RWPE2 (cell line): ENCODE data around the gene RIN2.

Source experiments
- ATAC-seq: fragments of 200-7000 bp; cut with Tn5 transposase; 3 replicates; pipeline ENCODE4 v1.9.1; 2021; ENCODE audit warnings: low read depth
- DNase-seq: peaks from one replicate; pipeline ENCODE4 v3.0.0-alpha.2; 2020; ENCODE audit warnings: low spot score
- H3K27ac ChIP-seq: fragments of 450-650 bp; 2 replicates; pipeline ENCODE4 v1.5.1; 2017; ENCODE audit warnings: mild to moderate bottlenecking; ENCODE audit not compliant: poor library complexity, severe bottlenecking
- H3K27me3 ChIP-seq: fragments of 250-450 bp; sonication (Bioruptor Pico); 2 replicates; pipeline ENCODE4 v1.5.1; 2021; ENCODE audit warnings: mild to moderate bottlenecking, moderate library complexity; ENCODE audit not compliant: insufficient read depth, poor library complexity, severe bottlenecking
- H3K36me3 ChIP-seq: fragments of 250-450 bp; sonication (Bioruptor Pico); 2 replicates; pipeline ENCODE4 v1.5.1; 2020; ENCODE audit warnings: low read depth, mild to moderate bottlenecking, moderate library complexity
- H3K4me1 ChIP-seq: fragments of 250-450 bp; sonication (Bioruptor Pico); 2 replicates; pipeline ENCODE4 v1.5.1; 2021; ENCODE audit warnings: mild to moderate bottlenecking, moderate library complexity; ENCODE audit not compliant: insufficient read depth, poor library complexity, severe bottlenecking
- H3K4me3 ChIP-seq: fragments of 250-450 bp; sonication (Bioruptor Pico); 2 replicates; pipeline ENCODE4 v1.5.1; 2021; ENCODE audit warnings: mild to moderate bottlenecking, moderate library complexity; ENCODE audit not compliant: severe bottlenecking
- H3K9me3 ChIP-seq: fragments of 250-450 bp; sonication (Bioruptor Pico); 2 replicates; pipeline ENCODE4 v1.5.1; 2021; ENCODE audit warnings: mild to moderate bottlenecking, moderate library complexity; ENCODE audit not compliant: severe bottlenecking
- TF ChIP-seq, protein P1 (sequence below): fragments of 450-650 bp; IDR thresholded peaks from one replicate; pipeline ENCODE4 v1.5.1; 2017; ENCODE audit warnings: mild to moderate bottlenecking, moderate library complexity; ENCODE audit not compliant: poor library complexity, severe bottlenecking

Gene RIN2

DNA sequence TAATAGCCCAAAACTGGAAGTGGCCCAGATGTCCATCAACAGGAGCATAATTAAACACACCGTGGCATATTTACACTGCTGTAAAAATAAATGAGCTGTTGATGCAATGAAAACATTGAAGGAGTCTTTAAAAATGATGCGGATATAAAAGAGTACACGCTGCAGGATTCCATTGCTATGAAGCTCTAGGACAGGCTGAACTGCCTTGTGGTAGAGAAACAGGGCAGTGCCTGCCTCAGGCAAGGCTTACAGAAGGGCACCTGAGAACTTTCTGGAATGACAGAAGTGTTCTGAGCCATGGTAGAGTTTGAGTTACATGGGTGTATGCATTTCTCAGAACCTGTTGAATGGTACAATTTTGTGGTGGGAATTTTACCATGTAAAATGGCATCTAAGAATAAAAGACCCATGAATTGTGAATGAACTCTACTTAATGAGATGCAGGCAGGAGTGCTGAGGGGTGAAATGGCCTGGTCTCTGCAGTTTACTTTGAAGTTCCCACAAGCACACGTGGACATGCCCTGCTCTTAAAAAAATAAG is 45.3 kb upstream of the RIN2 start:
- TF ChIP-seq, protein P1, sequence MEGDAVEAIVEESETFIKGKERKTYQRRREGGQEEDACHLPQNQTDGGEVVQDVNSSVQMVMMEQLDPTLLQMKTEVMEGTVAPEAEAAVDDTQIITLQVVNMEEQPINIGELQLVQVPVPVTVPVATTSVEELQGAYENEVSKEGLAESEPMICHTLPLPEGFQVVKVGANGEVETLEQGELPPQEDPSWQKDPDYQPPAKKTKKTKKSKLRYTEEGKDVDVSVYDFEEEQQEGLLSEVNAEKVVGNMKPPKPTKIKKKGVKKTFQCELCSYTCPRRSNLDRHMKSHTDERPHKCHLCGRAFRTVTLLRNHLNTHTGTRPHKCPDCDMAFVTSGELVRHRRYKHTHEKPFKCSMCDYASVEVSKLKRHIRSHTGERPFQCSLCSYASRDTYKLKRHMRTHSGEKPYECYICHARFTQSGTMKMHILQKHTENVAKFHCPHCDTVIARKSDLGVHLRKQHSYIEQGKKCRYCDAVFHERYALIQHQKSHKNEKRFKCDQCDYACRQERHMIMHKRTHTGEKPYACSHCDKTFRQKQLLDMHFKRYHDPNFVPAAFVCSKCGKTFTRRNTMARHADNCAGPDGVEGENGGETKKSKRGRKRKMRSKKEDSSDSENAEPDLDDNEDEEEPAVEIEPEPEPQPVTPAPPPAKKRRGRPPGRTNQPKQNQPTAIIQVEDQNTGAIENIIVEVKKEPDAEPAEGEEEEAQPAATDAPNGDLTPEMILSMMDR, result no peak
- no peaks in the 10 kb centered on the region for H3K4me1 ChIP-seq
- H3K27ac ChIP-seq, result no peak overlapping the region
- DNase-seq (no peak), ATAC-seq (no peak)
- H3K36me3 ChIP-seq, result no peaks in the 10 kb centered on the region
- H3K9me3 ChIP-seq, result peaks cover 5% of the 10 kb centered on the region
- no peaks in the 10 kb centered on the region for H3K27me3 ChIP-seq
- no peak overlapping the region for H3K4me3 ChIP-seq

DNA sequence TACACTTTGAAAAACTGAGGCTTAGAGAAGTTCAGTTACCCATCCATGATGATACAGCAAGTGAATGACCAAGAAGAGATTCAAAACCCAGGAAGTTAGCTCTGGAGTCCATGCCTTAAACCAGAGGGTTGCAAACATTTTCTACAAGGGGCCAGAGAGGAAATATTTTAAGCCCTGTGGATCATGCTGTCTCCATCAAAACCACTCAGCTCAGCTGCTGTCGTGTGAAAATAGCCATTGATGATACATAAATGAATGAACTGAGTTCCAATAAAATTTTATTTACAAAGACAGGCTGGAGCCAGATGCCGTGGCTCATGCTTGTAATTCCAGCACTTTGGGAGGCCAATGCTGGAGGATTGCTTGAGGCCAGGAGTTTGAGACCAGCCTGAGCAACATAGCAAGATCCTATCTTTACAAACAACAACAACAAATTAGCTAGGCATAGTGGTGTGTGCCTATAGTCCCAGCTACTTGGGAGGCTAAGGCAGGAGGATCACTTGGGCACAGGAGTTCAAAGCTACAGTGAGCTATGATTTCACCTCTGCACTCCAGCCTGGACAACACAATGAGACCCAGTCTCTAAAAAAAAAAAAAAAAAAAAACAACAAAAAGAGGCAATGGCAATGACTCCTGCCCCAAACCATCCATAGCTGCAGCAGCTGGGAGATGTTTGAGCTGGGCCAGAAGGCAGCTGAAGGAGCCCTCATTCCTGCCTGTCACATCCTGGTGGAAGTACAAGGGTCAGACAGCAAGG is 44.1 kb upstream of the RIN2 start:
- no peak for ATAC-seq

DNA sequence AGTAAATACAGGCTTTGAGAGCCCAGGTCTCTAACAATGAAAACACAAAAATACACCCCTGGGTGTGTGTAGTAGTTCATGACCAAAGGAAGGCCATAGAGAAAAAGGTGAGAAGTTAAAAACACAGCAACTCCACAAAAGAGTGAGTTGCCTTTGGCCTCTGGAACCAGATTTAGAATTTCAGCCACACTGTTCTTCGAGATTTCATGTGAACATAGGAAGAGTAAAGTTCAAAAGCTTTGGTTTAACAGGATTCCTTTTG is 43.5 kb upstream of the RIN2 start:
- no peaks in the 10 kb centered on the region for H3K27me3 ChIP-seq
- H3K36me3 ChIP-seq, result no peaks in the 10 kb centered on the region
- no peaks in the 10 kb centered on the region for H3K4me1 ChIP-seq
- ATAC-seq (no peak), DNase-seq (no peak)
- H3K4me3 ChIP-seq, result no peak overlapping the region
- TF ChIP-seq, protein P1, result no peak
- no peak overlapping the region for H3K27ac ChIP-seq
- H3K9me3 ChIP-seq, result peaks cover 5% of the 10 kb centered on the region

More for the DNA sequence above, 44.1 kb upstream of the RIN2 start:
- Histone ChIP-seq H3K27ac (no peak overlapping the region), H3K4me1 (no peaks in the 10 kb centered on the region), H3K4me3 (no peak overlapping the region), H3K9me3 (peaks cover 5% of the 10 kb centered on the region), H3K36me3 (no peaks in the 10 kb centered on the region), H3K27me3 (no peaks in the 10 kb centered on the region)
- no peak for DNase-seq
- TF ChIP-seq, protein P1, result no peak

DNA sequence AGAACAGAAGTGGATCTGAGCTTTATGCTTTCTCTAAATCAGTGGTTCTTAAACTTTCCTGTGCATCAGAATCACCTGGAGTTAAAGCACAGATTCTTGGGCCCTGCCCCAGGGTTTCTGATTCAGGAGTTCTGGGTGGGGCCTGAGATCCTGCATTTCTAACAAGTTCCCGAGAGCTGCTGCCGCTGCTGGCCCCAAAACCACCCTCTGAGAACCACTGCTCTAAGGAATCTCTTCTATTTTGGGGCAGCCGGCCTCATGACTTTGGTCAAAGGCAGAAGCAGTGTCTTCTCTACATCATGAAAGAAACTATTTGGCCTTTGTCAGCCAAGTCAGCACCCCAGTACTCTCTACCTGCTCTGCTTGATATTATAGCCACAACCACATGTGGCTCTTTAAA is 42.1 kb upstream of the RIN2 start:
- H3K27me3 ChIP-seq, result no peaks in the 10 kb centered on the region
- no peak overlapping the region for H3K27ac ChIP-seq
- no peaks in the 10 kb centered on the region for H3K4me1 ChIP-seq
- no peak overlapping the region for H3K4me3 ChIP-seq
- H3K9me3 ChIP-seq, result peaks cover 5% of the 10 kb centered on the region
- DNase-seq, result no peak
- TF ChIP-seq, protein P1, result no peak
- H3K36me3 ChIP-seq, result no peaks in the 10 kb centered on the region
- no peak for ATAC-seq

DNA sequence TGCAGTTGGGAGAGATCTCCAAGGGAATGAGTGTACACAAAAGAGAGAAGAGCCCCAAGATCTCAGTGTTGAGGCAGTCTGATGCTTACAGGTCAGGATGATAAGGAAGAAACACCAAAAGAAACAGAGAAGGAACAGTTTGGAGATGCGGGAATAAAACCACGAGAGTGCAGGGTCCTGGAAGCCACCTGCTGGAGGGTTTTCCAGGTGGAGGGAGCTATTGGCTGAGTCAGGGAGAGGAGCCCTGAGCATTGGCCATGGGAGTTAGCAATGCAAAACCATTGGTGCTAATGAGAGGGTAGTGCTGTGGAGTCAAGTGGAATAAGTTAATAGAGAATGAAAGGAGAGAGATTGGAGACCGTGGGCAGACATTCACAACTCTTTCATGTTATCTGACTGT is 39.2 kb upstream of the RIN2 start:
- Histone ChIP-seq H3K27ac (no peak overlapping the region), H3K4me1 (no peaks in the 10 kb centered on the region), H3K36me3 (no peaks in the 10 kb centered on the region), H3K9me3 (peaks cover 5% of the 10 kb centered on the region), H3K4me3 (no peak overlapping the region), H3K27me3 (no peaks in the 10 kb centered on the region)
- TF ChIP-seq, protein P1, result no peak
- ATAC-seq (no peak), DNase-seq (no peak)
